Activated CD4-positive, alpha-beta T cell treated with anti-CD3 and anti-CD28 coated beads, Interleukin-2, amount 10 ng/mL, durations not matched to agents 24 days and 14 days (primary cell): Measurements from ENCODE around the gene GRIP1. TPM values are rescaled to one million over a fixed set of nuclear protein-coding genes. Genes with fewer than 3 reads are reported as not detected.

Experiments
- DNase-seq: peaks from one replicate; pipeline ENCODE4 v3.0.0; 2022
- H3K27ac Mint-ChIP-seq: one replicate; pipeline ENCODE4 v1.8.0; 2022; ENCODE audit warnings: mild to moderate bottlenecking, mixed read lengths
- H3K27me3 Mint-ChIP-seq: one replicate; pipeline ENCODE4 v1.8.0; 2022; ENCODE audit warnings: mixed read lengths
- H3K36me3 Mint-ChIP-seq: one replicate; pipeline ENCODE4 v1.8.0; 2022; ENCODE audit warnings: low read depth, mild to moderate bottlenecking, mixed read lengths
- H3K4me1 Mint-ChIP-seq: one replicate; pipeline ENCODE4 v1.8.0; 2021; ENCODE audit warnings: mixed read lengths
- H3K4me3 Mint-ChIP-seq: one replicate; pipeline ENCODE4 v1.8.0; 2022; ENCODE audit warnings: mild to moderate bottlenecking, moderate library complexity, mixed read lengths
- H3K9me3 Mint-ChIP-seq: one replicate; pipeline ENCODE4 v1.8.0; 2021; ENCODE audit warnings: mixed read lengths
- intact Hi-C: fragments of 100-400 bp; cut with micrococcal nuclease; formaldehyde crosslinking; loops from one replicate; pipeline ENCODE4 v1.15.1; 2023
- total RNA-seq: library from RNA; stranded (reverse); gene quantifications from 2 replicates; pipeline ENCODE4 v1.2.3, GENCODE V29; 2022

Gene GRIP1
- total RNA-seq, 1 donor from 2014 or later = 0.40 TPM

GRCh38 chr12:66707002-66707697 lies 28.3 kb upstream of the GRIP1 start:
- intact Hi-C loops = loop anchor here (5.0 kb wide), 1 partner anchor 155 kb away; no protein-coding TSS in a partner anchor
- Mint-ChIP-seq H3K4me1 (peaks cover 4% of the 10 kb centered on the region), H3K27me3 (peaks cover 33% of the 10 kb centered on the region)

GRCh38 chr12:66699738-66700482 lies 21.0 kb upstream of the GRIP1 start:
- Mint-ChIP-seq H3K4me1 (no peaks in the 10 kb centered on the region), H3K9me3 (peaks cover 4% of the 10 kb centered on the region), H3K27me3 (peaks cover 39% of the 10 kb centered on the region)

More at GRCh38 chr12:66707002-66707697, 28.3 kb upstream of the GRIP1 start:
- Mint-ChIP-seq H3K9me3 (no peaks in the 10 kb centered on the region), H3K27ac (no peak overlapping the region), H3K36me3 (no peaks in the 10 kb centered on the region), H3K4me3 (no peak overlapping the region)
- DNase-seq = no peak

GRCh38 chr12:66698558-66698957 lies 19.7 kb upstream of the GRIP1 start:
- peaks cover 31% of the 10 kb centered on the region for H3K27me3 Mint-ChIP-seq
- H3K4me1 Mint-ChIP-seq = no peaks in the 10 kb centered on the region
- intact Hi-C loops = loop anchor here (10.0 kb wide), 2 partner anchors 554 to 1804 kb away; no protein-coding TSS in a partner anchor
- peaks cover 4% of the 10 kb centered on the region for H3K9me3 Mint-ChIP-seq
- H3K27ac Mint-ChIP-seq = no peak overlapping the region
- DNase-seq = no peak
- no peak overlapping the region for H3K4me3 Mint-ChIP-seq
- no peaks in the 10 kb centered on the region for H3K36me3 Mint-ChIP-seq

More at GRCh38 chr12:66699738-66700482, 21.0 kb upstream of the GRIP1 start:
- intact Hi-C loops = loop anchor here (10.0 kb wide), 2 partner anchors 555 to 1805 kb away; no protein-coding TSS in a partner anchor
- DNase-seq = no peak
- Mint-ChIP-seq H3K27ac (no peak overlapping the region), H3K36me3 (no peaks in the 10 kb centered on the region), H3K4me3 (no peak overlapping the region)

GRCh38 chr12:66697404-66697803 lies 18.5 kb upstream of the GRIP1 start:
- Mint-ChIP-seq H3K4me3 (no peak overlapping the region), H3K27me3 (peaks cover 21% of the 10 kb centered on the region), H3K4me1 (no peaks in the 10 kb centered on the region), H3K27ac (no peak overlapping the region), H3K9me3 (peaks cover 4% of the 10 kb centered on the region), H3K36me3 (no peaks in the 10 kb centered on the region)
- no peak for DNase-seq
- intact Hi-C loops = loop anchor here (10.0 kb wide), 2 partner anchors 553 to 1803 kb away; no protein-coding TSS in a partner anchor

GRCh38 chr12:66694666-66695613 lies 16.1 kb upstream of the GRIP1 start:
- peaks cover 4% of the 10 kb centered on the region for H3K9me3 Mint-ChIP-seq
- no peak overlapping the region for H3K27ac Mint-ChIP-seq
- H3K4me3 Mint-ChIP-seq = no peak overlapping the region
- no peak for DNase-seq
- intact Hi-C loops = loop anchor here (5.0 to 10.0 kb wide), 3 partner anchors 428 to 1800 kb away; no protein-coding TSS in a partner anchor
- peaks cover 15% of the 10 kb centered on the region for H3K27me3 Mint-ChIP-seq
- no peaks in the 10 kb centered on the region for H3K4me1 Mint-ChIP-seq
- H3K36me3 Mint-ChIP-seq = no peaks in the 10 kb centered on the region

GRCh38 chr12:66693901-66694513 lies 15.1 kb upstream of the GRIP1 start:
- H3K9me3 Mint-ChIP-seq = no peaks in the 10 kb centered on the region
- no peaks in the 10 kb centered on the region for H3K4me1 Mint-ChIP-seq
- H3K27me3 Mint-ChIP-seq = peaks cover 11% of the 10 kb centered on the region
- no peak overlapping the region for H3K4me3 Mint-ChIP-seq
- intact Hi-C loops = loop anchor here (5.0 to 10.0 kb wide), 3 partner anchors 427 to 1799 kb away; no protein-coding TSS in a partner anchor
- H3K36me3 Mint-ChIP-seq = no peaks in the 10 kb centered on the region
- DNase-seq = peak; percentile 78
- no peak overlapping the region for H3K27ac Mint-ChIP-seq

GRCh38 chr12:66692986-66693385 lies 14.1 kb upstream of the GRIP1 start:
- H3K4me1 Mint-ChIP-seq = no peaks in the 10 kb centered on the region

GRCh38 chr12:66692170-66692569 lies 13.3 kb upstream of the GRIP1 start:
- Mint-ChIP-seq H3K9me3 (no peaks in the 10 kb centered on the region), H3K27me3 (peaks cover 11% of the 10 kb centered on the region), H3K27ac (no peak overlapping the region), H3K4me3 (no peak overlapping the region), H3K4me1 (no peaks in the 10 kb centered on the region), H3K36me3 (no peaks in the 10 kb centered on the region)
- DNase-seq = no peak
- intact Hi-C loops = loop anchor here (5.0 to 10.0 kb wide), 3 partner anchors 425 to 1797 kb away; no protein-coding TSS in a partner anchor

More at GRCh38 chr12:66692986-66693385, 14.1 kb upstream of the GRIP1 start:
- intact Hi-C loops = loop anchor here (5.0 to 10.0 kb wide), 3 partner anchors 426 to 1798 kb away; no protein-coding TSS in a partner anchor
- H3K9me3 Mint-ChIP-seq = no peaks in the 10 kb centered on the region
- DNase-seq = no peak
- no peak overlapping the region for H3K27ac Mint-ChIP-seq
- H3K4me3 Mint-ChIP-seq = no peak overlapping the region
- H3K27me3 Mint-ChIP-seq = peaks cover 14% of the 10 kb centered on the region
- no peaks in the 10 kb centered on the region for H3K36me3 Mint-ChIP-seq

GRCh38 chr12:66688846-66689439 lies 10.1 kb upstream of the GRIP1 start:
- no peaks in the 10 kb centered on the region for H3K4me1 Mint-ChIP-seq
- H3K4me3 Mint-ChIP-seq = no peak overlapping the region
- peaks cover 18% of the 10 kb centered on the region for H3K27me3 Mint-ChIP-seq
- no peaks in the 10 kb centered on the region for H3K36me3 Mint-ChIP-seq
- H3K9me3 Mint-ChIP-seq = no peaks in the 10 kb centered on the region
- DNase-seq = peak; percentile 75
- no peak overlapping the region for H3K27ac Mint-ChIP-seq
- intact Hi-C loops = loop anchor here (2.0 kb wide), 1 partner anchor 172 kb away; no protein-coding TSS in a partner anchor

GRCh38 chr12:66684222-66684621 lies 5.3 kb upstream of the GRIP1 start:
- H3K27ac Mint-ChIP-seq = no peak overlapping the region
- no peaks in the 10 kb centered on the region for H3K9me3 Mint-ChIP-seq
- H3K4me1 Mint-ChIP-seq = no peaks in the 10 kb centered on the region
- no peaks in the 10 kb centered on the region for H3K36me3 Mint-ChIP-seq
- H3K27me3 Mint-ChIP-seq = peaks cover 30% of the 10 kb centered on the region
- no peak for DNase-seq
- no peak overlapping the region for H3K4me3 Mint-ChIP-seq
- intact Hi-C loops = no loop called here

GRCh38 chr12:66683822-66684221 lies 4.9 kb upstream of the GRIP1 start:
- Mint-ChIP-seq H3K27ac (no peak overlapping the region), H3K27me3 (peaks cover 30% of the 10 kb centered on the region), H3K4me3 (no peak overlapping the region), H3K9me3 (no peaks in the 10 kb centered on the region), H3K4me1 (no peaks in the 10 kb centered on the region), H3K36me3 (no peaks in the 10 kb centered on the region)
- intact Hi-C loops = no loop called here
- no peak for DNase-seq

- Mint-ChIP-seq H3K9me3 (no peaks in the 10 kb centered on the region), H3K4me1 (no peaks in the 10 kb centered on the region), H3K27ac (no peak overlapping the region), H3K4me3 (no peak overlapping the region), H3K27me3 (peaks cover 30% of the 10 kb centered on the region), H3K36me3 (no peaks in the 10 kb centered on the region)
- no peak for DNase-seq
- intact Hi-C loops = no loop called here
Measured at GRCh38 chr12:66683073-66683472, 4.2 kb upstream of the GRIP1 start.
